ENCODE results near the gene LACC1. TPM values are rescaled to one million over a fixed set of nuclear protein-coding genes. Genes with fewer than 3 reads are reported as not detected.

Gene LACC1
- total RNA-seq, 1 donor from 2014 or later: 6.3 TPM

- H3K27ac ChIP-seq: no peak overlapping the region
Observed at GRCh38 chr13:43939086-43939485, 59.4 kb downstream of the LACC1 start.

GRCh38 chr13:43942286-43942685 is 62.6 kb downstream of the LACC1 start:
- no peak overlapping the region for H3K27ac ChIP-seq
- H3K36me3 ChIP-seq: no peaks in the 10 kb centered on the region
- no peaks in the 10 kb centered on the region for H3K27me3 ChIP-seq
- intact Hi-C loops (cut with DNase I): no loop called here
- no peak overlapping the region for H3K4me3 ChIP-seq
- DNase-seq (ENCODE audit: low spot score in 2 of 2): no peak
- peaks cover 0 to 1% of the 10 kb centered on the region in 2 donors for H3K9me3 ChIP-seq
- TF ChIP-seq CTCF (IDR thresholded peaks at IDR 0.05): no peak
- peaks cover 0 to 2% of the 10 kb centered on the region in 2 donors for H3K4me1 ChIP-seq

More at GRCh38 chr13:43939086-43939485, 59.4 kb downstream of the LACC1 start:
- Histone ChIP-seq H3K9me3 (no peaks in the 10 kb centered on the region), H3K36me3 (no peaks in the 10 kb centered on the region), H3K27me3 (no peaks in the 10 kb centered on the region), H3K4me1 (peaks cover 0 to 8% of the 10 kb centered on the region in 2 donors), H3K4me3 (no peak overlapping the region)
- TF ChIP-seq CTCF (IDR thresholded peaks at IDR 0.05): no peak
- intact Hi-C loops (cut with DNase I): no loop called here
- no peak for DNase-seq (ENCODE audit: low spot score in 2 of 2)

Other genes starting within 250 kb of the LACC1 start
- 0.21 TPM for gene ENOX1, start 92.9 kb upstream of the LACC1 start, total RNA-seq
- gene CCDC122, start 164 bp upstream of the LACC1 start, total RNA-seq: 0.64 TPM